ENCODE results near the gene GPC6.

Gene GPC6

GRCh38 chr13:93941444-93941843, 714.8 kb downstream of the GPC6 start:
- no peak for DNase-seq (ENCODE audit: low read depth, low spot score)
- CTCF ChIA-PET: no interaction called here
- no peak overlapping the region for H3K4me3 ChIP-seq (ENCODE audit: low read depth, low read length)
- no peak for TF ChIP-seq CTCF (IDR thresholded peaks at IDR 0.05; ENCODE audit: insufficient read depth, low read length, missing control alignments)
- POLR2A ChIA-PET: no interaction called here

DNA sequence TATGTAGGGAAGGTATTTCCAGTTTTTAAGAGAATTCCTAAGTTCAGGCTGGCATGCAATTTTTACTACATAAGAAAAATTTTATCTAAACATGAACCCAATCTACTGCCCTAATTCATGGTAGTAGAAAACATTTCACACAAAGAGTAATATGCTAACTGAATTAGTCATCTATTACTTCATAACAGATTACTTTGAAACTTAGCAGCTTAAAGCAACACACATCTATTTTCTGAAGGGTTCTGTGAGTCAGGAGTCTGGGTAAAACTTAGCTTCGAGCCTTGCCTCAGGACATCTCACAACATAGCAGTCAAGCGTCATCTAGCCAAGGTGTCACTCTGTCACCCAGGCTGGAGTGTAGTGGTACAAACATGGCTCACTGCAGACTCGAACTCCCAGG, 715.4 kb downstream of the GPC6 start:
- POLR2A ChIA-PET: no interaction called here

DNA sequence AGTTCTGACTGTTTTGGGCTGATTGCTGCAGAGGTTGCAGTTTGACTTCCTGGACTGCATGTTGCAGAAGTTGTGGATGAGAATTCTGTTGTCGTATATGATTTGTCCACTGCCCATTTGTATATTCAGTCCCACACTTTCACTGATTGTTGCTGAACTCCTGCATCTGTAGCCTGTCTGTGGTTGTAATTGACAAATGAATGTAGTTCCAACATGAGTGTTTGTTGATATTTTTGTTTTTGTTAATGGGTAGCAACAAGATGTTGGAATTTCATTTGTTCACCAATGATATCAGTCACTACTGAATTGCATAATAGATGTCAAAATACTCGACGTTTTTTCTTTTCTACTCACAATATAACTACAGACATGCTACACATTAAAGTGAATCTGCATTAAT, 719.0 kb downstream of the GPC6 start:
- DNase-seq (ENCODE audit: low read depth, low spot score): no peak
- TF ChIP-seq CTCF (IDR thresholded peaks at IDR 0.05; ENCODE audit: insufficient read depth, low read length, missing control alignments): no peak
- ChIA-PET CTCF (no interaction called here), POLR2A (no interaction called here)
- H3K4me3 ChIP-seq (ENCODE audit: low read depth, low read length): no peak overlapping the region

More for the DNA sequence above, 715.4 kb downstream of the GPC6 start:
- CTCF ChIA-PET: interaction anchor here (0.5 kb wide), 1 partner anchor 28 kb away, joined by 3 read pairs; no protein-coding TSS in a partner anchor
- no peak for TF ChIP-seq CTCF (IDR thresholded peaks at IDR 0.05; ENCODE audit: insufficient read depth, low read length, missing control alignments)
- DNase-seq (ENCODE audit: low read depth, low spot score): no peak
- H3K4me3 ChIP-seq (ENCODE audit: low read depth, low read length): no peak overlapping the region

GRCh38 chr13:93946994-93947393, 720.4 kb downstream of the GPC6 start:
- CTCF ChIA-PET: no interaction called here
- no peak for TF ChIP-seq CTCF (IDR thresholded peaks at IDR 0.05; ENCODE audit: insufficient read depth, low read length, missing control alignments)
- no peak for DNase-seq (ENCODE audit: low read depth, low spot score)
- POLR2A ChIA-PET: no interaction called here
- no peak overlapping the region for H3K4me3 ChIP-seq (ENCODE audit: low read depth, low read length)

DNA sequence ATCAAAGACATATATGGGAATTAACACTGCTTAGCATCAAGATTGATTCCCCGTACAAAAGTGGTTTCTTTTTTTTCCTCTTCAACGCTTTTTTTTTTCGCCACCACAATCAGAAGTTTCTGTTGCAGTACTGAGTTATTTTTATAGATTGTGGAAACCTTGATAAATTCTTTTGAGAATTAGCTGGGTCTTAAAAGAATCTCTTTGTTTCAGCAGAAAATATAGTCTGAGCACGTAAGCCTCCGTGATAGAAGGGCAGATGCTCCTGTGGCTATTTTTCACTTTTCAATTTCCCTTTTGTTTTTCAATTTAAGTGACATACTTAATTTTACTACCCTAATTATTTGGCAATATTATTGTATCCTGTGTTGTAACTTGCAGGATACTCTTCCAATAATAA, 721.0 kb downstream of the GPC6 start:
- H3K4me3 ChIP-seq (ENCODE audit: low read depth, low read length): no peak overlapping the region
- CTCF ChIA-PET: no interaction called here
- POLR2A ChIA-PET: no interaction called here
- TF ChIP-seq CTCF (IDR thresholded peaks at IDR 0.05; ENCODE audit: insufficient read depth, low read length, missing control alignments): no peak
- DNase-seq (ENCODE audit: low read depth, low spot score): no peak

DNA sequence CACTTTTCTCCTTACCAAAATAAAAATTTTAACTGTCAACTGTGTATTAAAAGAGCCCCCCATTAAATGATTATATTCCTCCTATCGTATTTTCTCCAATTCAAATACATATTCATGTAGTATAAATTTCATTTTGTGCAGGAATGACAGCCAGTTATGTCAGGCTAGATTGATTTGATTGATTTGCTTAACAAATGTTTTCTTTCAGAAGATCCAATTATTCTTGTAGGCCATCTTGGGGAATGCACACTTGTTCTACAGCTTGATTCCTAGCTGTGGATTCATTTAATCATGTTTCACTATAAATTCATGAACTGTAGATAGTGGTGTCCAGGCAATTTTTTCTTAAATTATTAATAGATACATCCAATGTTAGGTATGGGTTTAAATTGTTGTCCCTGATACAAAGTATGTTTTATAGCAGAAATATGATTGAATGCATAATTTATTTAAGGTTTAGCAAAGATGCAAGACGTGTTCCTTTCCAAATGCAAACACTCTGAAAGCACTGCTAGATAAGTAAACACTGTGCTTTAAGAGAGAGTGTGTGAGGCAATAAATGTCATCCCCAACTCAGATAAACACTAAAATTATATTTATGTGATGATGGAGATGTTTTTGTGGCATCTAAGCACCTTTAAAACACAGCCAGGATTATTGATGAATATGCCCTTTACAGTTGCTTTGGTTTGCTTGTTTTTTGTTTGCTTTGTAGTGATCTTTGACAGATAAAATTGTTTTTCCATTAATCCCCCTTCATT, 721.7 kb downstream of the GPC6 start:
- H3K4me3 ChIP-seq (ENCODE audit: low read depth, low read length): no peak overlapping the region
- ChIA-PET CTCF (no interaction called here), POLR2A (no interaction called here)
- no peak for DNase-seq (ENCODE audit: low read depth, low spot score)
- no peak for TF ChIP-seq CTCF (IDR thresholded peaks at IDR 0.05; ENCODE audit: insufficient read depth, low read length, missing control alignments)

All from AG04449 (cell line).